GM12878 (cell line): Measurements from ENCODE around the gene PPP1R3E. TPM values are rescaled to one million over a fixed set of nuclear protein-coding genes. Genes with fewer than 3 reads are reported as not detected.

Experiments used
- ATAC-seq: fragments of 200-7000 bp; cut with Tn5 transposase; 3 replicates; pipeline ENCODE4 v1.9.1; 2020; ENCODE audit warnings: mild to moderate bottlenecking, moderate library complexity
- BruUV-seq: library from RNA; stranded (reverse); fragments of 400-500 nt; replicated peaks from 2 replicates; lab custom pipeline; 2021; lab: Mats Ljungman, UMichigan
- CTCF ChIA-PET: fragments of 300-600 bp; sonication (Branson Sonifier 250); formaldehyde crosslinking; extraction: SDS; loops from one replicate; lab custom pipeline; 2021; ENCODE audit warnings: inconsistent platforms; lab: Yijun Ruan, JAX
- POLR2A ChIA-PET: fragments of 350-600 bp; formaldehyde crosslinking; extraction: SDS; loops from one replicate; lab custom pipeline; 2021; ENCODE audit warnings: inconsistent platforms; lab: Charles Lee
- RAD21 ChIA-PET: fragments of 300-600 bp; sonication (Branson Sonifier 250); formaldehyde crosslinking; loops from one replicate; lab custom pipeline; 2023; ENCODE audit warnings: antibody characterized with exemption; ENCODE audit not compliant: unreplicated experiment; lab: Charles Lee
- SMC1A ChIA-PET: fragments of 300-600 bp; sonication (Branson Sonifier 250); formaldehyde crosslinking; loops from one replicate; lab custom pipeline; 2023; ENCODE audit not compliant: unreplicated experiment, uncharacterized antibody; lab: Charles Lee
- DNase-seq: peaks from one replicate; pipeline ENCODE4 v3.0.0-alpha.2; 2011; ENCODE audit warnings: low read depth, low spot score
- FAIRE-seq: peaks from 3 replicates; lab custom pipeline; 2011; peaks lifted over from hg19 to GRCh38; lab: Jason Lieb, UNC
- H2AFZ ChIP-seq: 2 replicates; pipeline ENCODE4 v1.6.0; 2011; ENCODE audit warnings: low read depth, low read length, control low read depth; ENCODE audit not compliant: control insufficient read depth
- H3K27ac ChIP-seq: 2 replicates; pipeline ENCODE4 v1.5.1; 2011; ENCODE audit warnings: control low read depth; ENCODE audit not compliant: control insufficient read depth, insufficient read depth
- H3K27me3 ChIP-seq, 2 experiments: replicated peaks in 1 of 2; 2 replicates each; pipeline versions ENCODE4 v1.6.0 to v1.6.1; 2011; ENCODE audit warnings: low read length in 1 of 2; ENCODE audit not compliant: control insufficient read depth in 2 of 2, insufficient read depth in 2 of 2
- H3K36me3 ChIP-seq, 2 experiments: 2 replicates each; pipeline ENCODE4 v1.5.1; 2011; ENCODE audit warnings: low read length in 1 of 2; ENCODE audit not compliant: control insufficient read depth in 2 of 2, insufficient read depth in 2 of 2
- H3K4me1 ChIP-seq: 2 replicates; pipeline ENCODE4 v1.6.1; 2011; ENCODE audit warnings: mild to moderate bottlenecking, low read length, moderate library complexity, mixed read lengths; ENCODE audit not compliant: control insufficient read depth, insufficient read depth
- H3K4me2 ChIP-seq: 2 replicates; pipeline ENCODE4 v1.6.0; 2011; ENCODE audit warnings: control low read depth; ENCODE audit not compliant: control insufficient read depth, insufficient read depth
- H3K4me3 ChIP-seq: fragments of 200-600 bp; sonication (generic); 2 replicates; pipeline ENCODE4 v1.5.1; 2016
- H3K79me2 ChIP-seq: 2 replicates; pipeline ENCODE4 v1.6.0; 2011; ENCODE audit warnings: low read length; ENCODE audit not compliant: control insufficient read depth, insufficient read depth
- H3K9ac ChIP-seq: 2 replicates; pipeline ENCODE4 v1.8.0; 2011; ENCODE audit warnings: low read length, control low read depth, mixed read lengths; ENCODE audit not compliant: control insufficient read depth, insufficient read depth
- H3K9me3 ChIP-seq: replicated peaks from 3 replicates; pipeline ENCODE4 v1.5.1; 2011; ENCODE audit warnings: mild to moderate bottlenecking, low read length; ENCODE audit not compliant: control insufficient read depth, insufficient read depth
- H4K20me1 ChIP-seq: 2 replicates; pipeline ENCODE4 v1.6.0; 2011; ENCODE audit not compliant: control insufficient read depth, insufficient read depth
- BCLAF1 ChIP-seq: fragments of 450-650 bp; IDR thresholded peaks from 2 replicates; pipeline ENCODE4 v1.6.1; 2017; ENCODE audit warnings: antibody characterized with exemption, mild to moderate bottlenecking, moderate library complexity
- BMI1 ChIP-seq: fragments of 450-650 bp; IDR thresholded peaks from 2 replicates; pipeline ENCODE4 v1.6.1; 2016; ENCODE audit warnings: mild to moderate bottlenecking, moderate library complexity, borderline replicate concordance
- CHD2 ChIP-seq: IDR thresholded peaks from 2 replicates; pipeline ENCODE4 v1.6.1; 2011; ENCODE audit warnings: low read depth, low read length, improper control_type of control experiment, borderline replicate concordance
- EGR1 ChIP-seq, 2 experiments: IDR thresholded peaks; 1 replicate in 1 of 2; 2 replicates in 1 of 2; pipeline ENCODE4 v1.6.1; 2011 to 2012; ENCODE audit warnings: low read depth in 2 of 2, low read length in 2 of 2, borderline replicate concordance in 1 of 2, mild to moderate bottlenecking in 1 of 2, moderate library complexity in 1 of 2
- HSF1 ChIP-seq: fragments of 150-350 bp; IDR thresholded peaks from 2 replicates; pipeline ENCODE4 v1.6.1; 2014; ENCODE audit warnings: mild to moderate bottlenecking, low read depth, low read length
- KAT2A ChIP-seq: conservative IDR thresholded peaks from 2 replicates; pipeline ENCODE4 v1.6.1; 2011; ENCODE audit warnings: low read depth, low read length; ENCODE audit not compliant: control insufficient read depth
- NFXL1 ChIP-seq: fragments of 450-650 bp; IDR thresholded peaks from 2 replicates; pipeline ENCODE4 v1.6.1; 2017; ENCODE audit warnings: antibody characterized with exemption, mild to moderate bottlenecking, borderline replicate concordance
- POLR2AphosphoS2 ChIP-seq: IDR thresholded peaks from 2 replicates; pipeline ENCODE4 v1.6.1; 2011; ENCODE audit warnings: low read depth, mild to moderate bottlenecking, low read length, improper control_type of control experiment, moderate library complexity
- RAD21 ChIP-seq: IDR thresholded peaks from 2 replicates; pipeline ENCODE4 v1.6.1; 2011; ENCODE audit warnings: mild to moderate bottlenecking, low read depth, low read length, moderate library complexity; ENCODE audit not compliant: insufficient read depth
- SIN3A ChIP-seq: IDR thresholded peaks from 2 replicates; pipeline ENCODE4 v1.6.1; 2012; ENCODE audit warnings: low read depth, low read length, improper control_type of control experiment
- SMAD5 ChIP-seq: IDR thresholded peaks from 2 replicates; pipeline ENCODE4 v1.6.1; 2016; ENCODE audit warnings: antibody characterized with exemption, low read depth
- SP1 ChIP-seq: IDR thresholded peaks from one replicate; pipeline ENCODE4 v1.6.1; 2011; ENCODE audit warnings: low read depth, low read length
- SREBF2 ChIP-seq: IDR thresholded peaks from 2 replicates; pipeline ENCODE4 v1.6.1; 2012; ENCODE audit warnings: mild to moderate bottlenecking, low read length
- SUZ12 ChIP-seq: fragments of 200-600 bp; sonication (generic); IDR thresholded peaks from one replicate; pipeline ENCODE4 v1.6.1; 2018; ENCODE audit warnings: antibody characterized with exemption, mild to moderate bottlenecking; ENCODE audit not compliant: unreplicated experiment
- YY1 ChIP-seq: IDR thresholded peaks from 2 replicates; pipeline ENCODE4 v1.6.1; 2011; ENCODE audit warnings: low read depth, mild to moderate bottlenecking, low read length
- ZBED1 ChIP-seq: IDR thresholded peaks from 2 replicates; pipeline ENCODE4 v1.6.1; 2016; ENCODE audit warnings: borderline replicate concordance
- WGBS: methylation state at CpG from one replicate; pipeline ENCODE4 v1.1.6; 2016; ENCODE audit warnings: low lambda C conversion rate; ENCODE audit not compliant: insufficient replicate concordance, insufficient coverage; ENCODE audit errors: missing lambda C conversion rate; 5-methylcytosine and 5-hydroxymethylcytosine counted together
- in situ Hi-C: fragments of 300-500 bp; cut with MboI; formaldehyde crosslinking; loops from 9 replicates; pipeline ENCODE4 v1.14.3; 2018; ENCODE audit warnings: mixed read lengths
- intact Hi-C: fragments of 100-400 bp; cut with micrococcal nuclease; formaldehyde crosslinking; loops from one replicate; pipeline ENCODE4 v1.14.2; 2022; ENCODE audit not compliant: unreplicated experiment
- polyA plus RNA-seq, 11 experiments: library from polyadenylated mRNA; depleted of rRNA in 4 of 11; unstranded in 6 of 11; stranded (reverse) in 5 of 11; fragments of >200 nt; fragmentation: Nextera tagmentation in 4 of 11; fragmentation: Illumina TruSeq in 1 of 11; extraction: Ambion mirVana in 4 of 11; extraction: Trizol in 1 of 11; gene quantifications; 1 replicate in 1 of 11; 2 replicates in 10 of 11; pipeline versions ENCODE4 v1.2.1 to v1.2.3, GENCODE V29; 2011 to 2016; ENCODE audit warnings: inconsistent platforms in 2 of 11, missing spikeins in 2 of 11, low read depth in 1 of 11
- total RNA-seq, 4 experiments: library from RNA; depleted of rRNA in 3 of 4; stranded (reverse); fragments of >200 nt in 3 of 4; fragmentation: Illumina TruSeq in 1 of 4; extraction: Trizol in 1 of 4; gene quantifications; 2 replicates each; pipeline versions ENCODE4 v1.2.1 to v1.2.3, GENCODE V29; 2013 to 2021
- TF ChIP-seq, protein P1 (sequence below): fragments of 450-650 bp; IDR thresholded peaks from 2 replicates; pipeline ENCODE4 v1.6.1; 2014; ENCODE audit warnings: mild to moderate bottlenecking

Gene PPP1R3E
- total and polyA plus RNA-seq, 10 of the 15 experiments (the other 5 are each of a cell fraction or from before 2014, with no cell fraction given), result 4.6 to 26.4 (median 7.1) TPM

DNA sequence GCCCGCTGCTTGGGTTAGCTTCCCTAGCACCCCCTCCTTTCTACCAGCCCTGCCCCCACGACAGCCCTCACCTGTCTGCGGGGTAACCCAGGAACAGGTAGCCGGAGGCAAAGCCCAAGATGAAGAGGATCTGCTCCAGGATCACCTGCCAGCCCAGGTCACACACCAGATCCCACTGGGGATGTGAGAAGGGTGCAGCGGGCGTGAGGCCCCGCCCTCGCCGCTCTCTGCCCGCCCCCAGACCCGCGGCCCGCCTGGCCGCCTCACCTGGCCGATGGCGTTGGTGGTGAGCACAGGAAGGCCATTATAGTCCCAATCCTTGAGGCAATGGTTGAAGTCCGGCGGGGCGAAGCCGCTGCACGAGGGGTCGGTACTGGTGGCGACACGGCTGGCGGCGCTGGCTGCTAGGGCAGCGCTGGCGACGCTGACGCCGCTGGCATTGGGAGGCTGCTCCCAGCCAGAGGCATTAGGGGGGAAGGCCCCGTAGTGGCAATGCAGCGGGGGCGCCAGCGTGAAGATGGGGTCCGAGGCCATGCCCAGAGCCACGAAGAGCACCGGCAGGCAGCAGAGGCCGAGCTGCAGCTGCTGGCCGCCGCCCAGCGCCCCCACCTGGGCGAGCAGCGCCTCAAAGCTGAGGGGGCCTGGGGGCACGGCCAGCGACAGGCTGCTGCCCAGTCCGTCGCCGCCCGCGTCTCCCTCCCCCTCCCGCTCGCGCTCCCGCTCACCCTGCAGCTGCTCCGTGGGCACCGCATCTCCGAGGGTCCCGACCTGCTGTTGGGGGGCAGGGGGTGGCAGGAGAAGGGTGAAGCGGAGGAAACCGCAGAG, 49.2 kb upstream of the PPP1R3E start:
- BruUV-seq, result no TSS peak
- H3K27ac ChIP-seq, result no peak overlapping the region
- FAIRE-seq, result no peak
- no peaks in the 10 kb centered on the region for H3K9me3 ChIP-seq
- 49% methylated on average over 45 of the region's 61 CpGs for WGBS
- H3K4me1 ChIP-seq, result no peaks in the 10 kb centered on the region
- in situ Hi-C loops, result no loop called here
- TF ChIP-seq CHD2, result no peak
- no peak for TF ChIP-seq RAD21
- TF ChIP-seq BMI1, result no peak
- no peak for TF ChIP-seq KAT2A
- TF ChIP-seq POLR2AphosphoS2, result no peak
- no peak for TF ChIP-seq SUZ12
- no peak for TF ChIP-seq SP1
- TF ChIP-seq YY1, result no peak
- no peak for TF ChIP-seq SMAD5
- TF ChIP-seq SREBF2, result no peak
- TF ChIP-seq NFXL1, result no peak
- no peak for TF ChIP-seq BCLAF1
- TF ChIP-seq HSF1, result no peak
- no peak for TF ChIP-seq SIN3A
- TF ChIP-seq, protein P1, sequence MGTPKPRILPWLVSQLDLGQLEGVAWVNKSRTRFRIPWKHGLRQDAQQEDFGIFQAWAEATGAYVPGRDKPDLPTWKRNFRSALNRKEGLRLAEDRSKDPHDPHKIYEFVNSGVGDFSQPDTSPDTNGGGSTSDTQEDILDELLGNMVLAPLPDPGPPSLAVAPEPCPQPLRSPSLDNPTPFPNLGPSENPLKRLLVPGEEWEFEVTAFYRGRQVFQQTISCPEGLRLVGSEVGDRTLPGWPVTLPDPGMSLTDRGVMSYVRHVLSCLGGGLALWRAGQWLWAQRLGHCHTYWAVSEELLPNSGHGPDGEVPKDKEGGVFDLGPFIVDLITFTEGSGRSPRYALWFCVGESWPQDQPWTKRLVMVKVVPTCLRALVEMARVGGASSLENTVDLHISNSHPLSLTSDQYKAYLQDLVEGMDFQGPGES, result no peak
- no peak for TF ChIP-seq ZBED1
- TF ChIP-seq EGR1 (IDR thresholded peaks at IDR 0.05; ENCODE audit: borderline replicate concordance in 1 of 2, low read depth in 2 of 2, low read length in 2 of 2), result no peak
- RAD21 ChIA-PET, result interaction anchor here (0.6 kb wide), 1 partner anchor 31 kb away, joined by 3 read pairs; the partner anchor contains the start of gene PABPN1
- no peak overlapping the region for H3K4me3 ChIP-seq
- no peaks in the 10 kb centered on the region for H3K79me2 ChIP-seq
- H3K4me2 ChIP-seq, result 0 out of 2 replicates have a peak overlapping the region, but pooled peaks have one; percentile 1
- H3K9ac ChIP-seq, result no peak overlapping the region
- POLR2A ChIA-PET, result no interaction called here
- peaks cover 7 to 9% of the 10 kb centered on the region in 2 experiments for H3K27me3 ChIP-seq
- SMC1A ChIA-PET, result no interaction called here
- no peak overlapping the region for H2AFZ ChIP-seq
- no peaks in the 10 kb centered on the region for H3K36me3 ChIP-seq
- DNase-seq, result no peak
- no peak for ATAC-seq
- no peaks in the 10 kb centered on the region for H4K20me1 ChIP-seq
- CTCF ChIA-PET, result no interaction called here
- intact Hi-C loops, result no loop called here
